HG03039 (cell line): ENCODE measurements around the gene DERL3.
A peak's percentile ranks its signal among the peaks of the same experiment; 100 is the strongest.
"Not testable (repeated sequence)": the region's sequence is repeated elsewhere in the genome, so short reads cannot be mapped to it uniquely, and the experiment has no call there.

ENCODE experiments used
- ATAC-seq: cut with Tn5 transposase; IDR thresholded peaks from one replicate; pipeline ENCODE4 v1.9.1; 2021; ENCODE audit warnings: mild to moderate bottlenecking, moderate library complexity; ENCODE audit not compliant: unreplicated experiment

Gene DERL3

DNA sequence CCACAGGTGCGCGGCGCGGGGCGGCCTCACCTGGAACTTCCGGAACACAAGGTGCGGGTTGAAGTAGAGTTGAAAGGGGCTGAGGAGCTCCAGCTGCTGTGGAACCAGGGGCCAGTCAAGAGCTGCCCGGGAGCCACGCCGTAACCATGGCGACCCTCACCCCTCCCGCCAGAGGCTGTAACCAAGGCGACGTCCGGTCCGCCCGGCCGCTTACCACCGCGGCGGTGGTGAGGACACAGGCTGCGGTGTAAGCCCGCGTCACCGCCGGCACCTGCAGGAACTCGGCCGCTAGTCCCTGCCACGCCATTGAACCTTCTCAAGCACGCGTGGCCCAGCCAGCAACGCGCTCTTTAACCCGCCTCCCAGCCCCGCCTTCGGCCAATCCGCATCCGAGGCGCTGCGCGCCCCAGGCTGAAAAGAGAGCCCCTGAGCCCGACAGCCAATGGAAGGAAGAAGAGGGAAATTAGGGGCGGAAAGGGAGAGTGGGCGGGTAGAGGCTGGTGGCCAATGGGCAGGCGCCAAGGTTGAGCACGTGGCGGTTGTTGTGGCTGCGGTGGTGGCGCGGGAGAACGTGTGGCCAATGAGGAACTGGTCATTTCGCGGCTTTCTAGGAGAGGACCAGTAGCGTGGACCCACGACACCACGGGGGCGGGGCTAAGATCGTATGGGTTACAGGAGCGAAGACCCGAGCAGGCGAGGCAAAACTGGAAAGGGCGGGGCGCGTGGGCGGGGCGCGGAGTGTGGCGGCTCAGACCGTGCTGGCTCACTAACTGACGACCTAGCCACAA, at the start of gene DERL3:
TSS of gene DERL3 (minus strand) at position 326 of the 788 bp plus-strand sequence. CDS start at position 307, 19 bp downstream.
- ATAC-seq: peak; percentile 66

DNA sequence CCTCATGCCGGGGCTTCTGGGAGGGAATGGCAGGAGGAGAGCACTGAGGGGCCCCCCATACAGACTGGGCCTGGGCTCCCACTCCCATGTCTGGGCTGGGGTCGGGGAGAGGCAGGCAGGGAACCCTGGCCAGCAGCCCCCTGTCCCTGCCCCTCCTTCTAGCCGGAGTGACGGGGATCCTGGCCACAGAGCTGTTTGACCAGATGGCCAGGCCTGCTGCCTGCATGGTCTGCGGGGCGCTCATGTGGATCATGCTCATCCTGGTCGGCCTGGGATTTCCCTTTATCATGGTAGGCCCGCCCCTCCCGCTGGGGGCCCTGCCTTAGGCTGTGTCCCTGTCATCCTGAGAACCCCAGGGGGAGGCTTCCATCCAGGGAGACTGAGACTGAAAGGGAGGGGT, 45.3 kb upstream of the DERL3 start:
- ATAC-seq: no peak

DNA sequence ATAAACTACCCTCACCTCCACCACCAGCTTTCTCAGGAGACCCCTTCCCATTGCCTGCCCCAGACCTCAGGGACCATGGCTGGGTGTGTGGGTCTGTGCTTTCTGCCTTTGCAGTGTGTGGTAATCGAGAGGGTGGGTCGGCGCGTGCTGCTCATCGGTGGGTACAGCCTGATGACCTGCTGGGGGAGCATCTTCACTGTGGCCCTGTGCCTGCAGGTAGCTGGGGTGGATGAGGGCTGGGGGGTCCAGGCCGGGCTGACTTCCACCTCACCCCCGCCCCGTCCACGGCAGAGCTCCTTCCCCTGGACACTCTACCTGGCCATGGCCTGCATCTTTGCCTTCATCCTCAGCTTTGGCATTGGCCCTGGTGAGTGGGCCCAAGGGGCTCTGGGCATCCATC, 44.9 kb upstream of the DERL3 start:
- no peak for ATAC-seq

DNA sequence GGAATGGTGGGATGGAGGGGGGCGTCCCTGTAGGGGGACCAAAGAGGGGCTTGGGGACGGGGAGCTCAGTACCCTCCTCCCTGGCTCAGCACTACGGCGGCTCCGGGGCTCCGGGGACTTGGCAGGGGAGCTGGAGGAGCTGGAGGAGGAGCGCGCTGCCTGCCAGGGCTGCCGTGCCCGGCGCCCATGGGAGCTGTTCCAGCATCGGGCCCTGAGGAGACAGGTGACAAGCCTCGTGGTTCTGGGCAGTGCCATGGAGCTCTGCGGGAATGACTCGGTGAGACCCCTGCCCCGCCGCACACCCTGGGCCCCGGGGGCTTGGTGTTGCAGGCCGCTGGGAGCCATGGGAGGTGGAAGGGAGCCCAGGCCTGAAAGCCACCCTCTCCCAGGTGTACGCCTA, 43.6 kb upstream of the DERL3 start:
- no peak for ATAC-seq

DNA sequence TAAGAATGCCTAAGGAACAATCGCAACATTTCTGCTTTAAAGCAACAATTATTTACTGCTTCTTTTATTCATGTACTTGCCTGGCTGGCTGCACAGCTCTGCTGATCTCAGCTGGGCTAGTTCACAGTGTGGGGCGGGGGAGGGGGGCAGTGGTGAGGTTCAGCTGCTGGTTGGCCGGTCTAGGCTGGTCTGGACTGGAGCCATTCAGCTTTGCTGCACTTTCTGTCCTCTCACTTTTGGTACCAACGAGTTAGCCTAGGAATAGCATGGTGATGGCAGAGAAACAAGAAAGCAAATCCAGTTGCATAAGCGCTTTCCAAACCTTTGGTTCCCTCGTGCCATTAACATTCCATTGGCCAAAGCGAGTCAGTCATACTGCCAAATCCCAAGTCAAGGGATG, 39.4 kb upstream of the DERL3 start:
- ATAC-seq: no peak

DNA sequence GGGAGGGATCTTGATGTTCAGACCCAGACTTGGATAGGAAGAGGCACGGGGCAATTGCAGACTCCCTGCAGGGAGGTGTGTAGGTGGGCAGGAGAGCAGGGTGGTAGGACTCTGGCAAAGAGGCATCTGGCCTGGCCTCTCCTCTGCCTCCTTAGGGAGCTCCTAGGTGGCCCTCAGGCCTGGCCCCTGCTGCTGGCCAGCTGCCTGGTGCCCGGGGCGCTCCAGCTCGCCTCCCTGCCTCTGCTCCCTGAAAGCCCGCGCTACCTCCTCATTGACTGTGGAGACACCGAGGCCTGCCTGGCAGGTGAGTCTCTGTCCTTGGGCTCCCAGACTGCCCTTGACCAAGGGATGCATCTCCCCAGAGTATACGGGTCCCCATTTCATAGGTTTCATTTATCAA, 38.8 kb upstream of the DERL3 start:
- no peak for ATAC-seq

DNA sequence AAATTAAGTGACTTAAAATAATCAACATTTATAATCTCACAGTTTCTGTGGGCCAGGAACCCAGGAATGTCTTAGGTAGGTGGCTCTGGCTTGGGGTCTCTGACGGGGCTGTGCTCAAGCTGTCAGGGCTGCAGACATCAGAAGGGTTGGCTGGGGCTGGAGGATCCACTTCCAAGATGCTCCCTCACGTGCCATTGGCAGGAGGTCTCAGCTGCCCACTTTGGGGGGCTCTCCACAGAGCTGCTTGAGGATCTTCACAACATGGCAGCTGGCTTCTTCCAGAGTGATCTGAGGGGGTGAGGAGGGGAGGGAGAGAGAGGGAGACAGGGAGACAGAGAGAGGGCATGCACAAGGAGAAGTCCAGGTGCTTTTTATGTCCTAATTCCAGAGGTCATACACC, 37.0 kb upstream of the DERL3 start:
- no peak for ATAC-seq

DNA sequence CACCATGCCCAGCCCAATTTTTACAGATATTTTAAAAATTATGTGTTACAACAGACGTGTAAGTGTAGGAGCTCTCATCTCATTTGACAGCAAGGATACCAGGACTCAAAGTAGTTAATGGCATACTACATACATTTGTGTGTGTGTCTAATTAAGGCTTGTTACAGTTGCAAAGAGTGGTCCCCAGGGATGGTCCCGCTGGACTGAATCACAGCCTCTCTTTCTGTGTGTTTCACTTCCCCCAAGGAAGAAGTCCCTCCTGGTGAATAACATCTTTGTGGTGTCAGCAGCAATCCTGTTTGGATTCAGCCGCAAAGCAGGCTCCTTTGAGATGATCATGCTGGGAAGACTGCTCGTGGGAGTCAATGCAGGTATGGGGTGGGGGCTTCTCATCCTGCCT, 36.1 kb upstream of the DERL3 start:
- no peak for ATAC-seq

DNA sequence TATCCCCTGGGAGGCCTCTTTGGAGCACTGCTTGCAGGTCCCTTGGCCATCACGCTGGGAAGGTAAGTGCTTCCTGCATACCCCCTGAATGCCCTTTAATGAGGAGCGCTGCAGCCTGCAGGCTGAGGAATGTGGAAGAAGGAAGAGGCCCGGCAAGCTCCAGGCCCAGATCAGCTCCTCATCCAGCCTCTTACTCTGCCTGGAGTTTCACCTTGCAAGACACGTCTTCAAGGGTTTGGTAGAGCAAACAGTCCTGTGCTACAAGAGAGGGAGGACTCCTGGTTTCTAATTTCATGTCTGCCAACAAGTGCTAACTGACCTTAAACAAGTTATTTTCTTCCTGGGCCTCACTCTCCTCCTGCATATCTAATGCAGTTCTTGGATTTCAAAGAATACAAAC, 29.8 kb upstream of the DERL3 start:
- no peak for ATAC-seq

DNA sequence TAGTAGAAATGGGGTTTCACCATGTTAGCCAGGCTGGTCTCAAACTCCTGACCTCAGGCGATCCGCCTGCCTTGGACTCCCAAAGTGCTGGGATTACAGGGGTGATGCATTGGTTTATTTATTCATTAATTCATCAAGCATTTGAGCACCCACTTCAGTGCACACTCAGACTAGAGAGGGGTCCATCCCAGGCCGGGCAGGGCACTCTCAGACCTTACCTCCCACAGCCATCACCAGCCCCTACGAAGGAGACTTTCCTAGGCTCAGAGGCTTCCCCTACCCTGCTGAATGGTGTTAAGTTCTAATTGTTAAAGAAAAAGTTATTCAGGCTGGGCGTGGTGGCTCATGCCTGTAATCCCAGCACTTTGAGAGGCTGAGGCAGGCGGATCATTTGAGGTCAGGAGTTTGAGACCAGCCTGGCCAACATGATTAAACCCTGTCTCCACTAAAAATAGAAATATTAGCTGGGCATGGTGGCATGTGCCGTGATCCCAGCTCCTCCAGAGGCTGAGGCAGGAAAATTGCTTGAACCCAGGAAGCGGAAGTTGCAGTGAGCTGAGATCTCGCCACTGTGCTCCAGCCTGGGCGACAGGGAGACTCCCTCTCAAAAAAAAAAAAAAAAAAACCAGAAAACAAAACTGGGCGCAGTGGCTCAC, 25.8 kb upstream of the DERL3 start:
- not testable (repeated sequence) for ATAC-seq

DNA sequence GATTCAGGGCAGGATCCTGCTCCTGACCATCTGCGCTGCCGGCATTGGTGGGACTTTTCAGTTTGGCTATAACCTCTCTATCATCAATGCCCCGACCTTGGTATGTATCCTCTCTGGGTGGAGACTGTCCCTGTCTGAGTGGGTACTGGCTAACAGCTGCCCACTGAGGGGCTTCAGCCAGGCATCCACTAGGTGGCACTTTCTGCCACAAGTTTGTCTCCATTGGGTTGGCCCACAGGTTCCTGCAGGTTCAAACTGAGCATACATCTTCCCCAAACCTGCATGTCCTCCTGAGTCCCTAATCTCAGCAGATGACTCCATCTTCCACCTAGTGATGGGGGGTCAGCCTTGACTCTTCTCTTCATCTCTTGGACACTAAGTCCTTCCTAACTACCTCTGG, 23.3 kb upstream of the DERL3 start:
- no peak for ATAC-seq

DNA sequence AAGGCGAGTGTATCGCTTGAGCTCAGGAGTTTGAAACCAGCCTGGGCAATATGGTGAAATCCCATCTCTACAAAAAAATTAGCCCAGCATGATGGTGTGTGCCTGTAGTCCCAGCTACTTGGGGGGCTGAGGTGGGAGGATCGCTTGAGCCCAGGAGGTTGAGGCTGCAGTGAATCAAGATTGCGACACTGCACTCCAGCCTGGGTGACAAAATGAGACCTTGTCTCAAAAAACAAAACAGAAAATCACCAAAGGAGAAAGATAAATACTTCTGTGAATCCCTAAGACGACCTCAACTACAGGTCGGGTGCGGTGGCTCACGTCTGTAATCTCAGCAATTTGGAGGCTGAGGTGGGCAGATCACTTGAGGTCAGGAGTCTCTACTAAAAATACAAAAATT, 21.4 kb upstream of the DERL3 start:
- ATAC-seq: not testable (repeated sequence)

DNA sequence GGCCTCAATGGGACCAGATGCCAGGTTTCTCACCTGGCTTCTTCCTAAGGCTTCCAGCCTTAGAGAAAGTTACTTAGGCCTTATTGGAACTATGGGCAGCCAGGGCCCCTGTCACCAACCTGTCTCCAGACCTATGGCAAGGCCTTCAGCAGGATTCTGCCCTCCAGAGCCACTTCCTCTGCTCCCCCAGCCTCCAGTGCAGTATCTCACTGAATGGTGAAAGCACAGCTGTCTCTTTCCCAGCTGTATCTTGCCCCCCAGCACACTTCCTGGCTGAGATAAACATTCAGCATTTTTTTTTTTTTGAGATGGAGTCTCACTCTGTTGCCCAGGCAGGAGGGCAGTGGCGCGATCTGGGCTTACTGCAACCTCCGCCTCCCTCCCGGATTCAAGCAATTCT, 20.4 kb upstream of the DERL3 start:
- ATAC-seq: no peak

DNA sequence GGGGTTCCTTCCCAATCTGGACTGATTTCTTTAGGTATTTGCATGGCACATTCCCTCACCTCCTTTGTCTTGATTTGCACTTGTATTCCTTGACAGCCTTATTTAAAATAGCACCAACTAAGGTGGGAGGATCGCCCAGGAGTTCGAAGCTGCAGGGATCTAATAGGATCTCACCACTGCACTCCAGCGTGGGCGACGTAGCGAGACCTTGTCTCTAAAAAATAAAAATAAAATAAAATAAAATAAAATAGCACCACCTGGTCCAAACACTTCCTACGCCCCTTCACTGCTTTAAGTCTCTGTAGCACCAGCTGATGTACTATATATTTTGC, 19.6 kb upstream of the DERL3 start:
- ATAC-seq: no peak

DNA sequence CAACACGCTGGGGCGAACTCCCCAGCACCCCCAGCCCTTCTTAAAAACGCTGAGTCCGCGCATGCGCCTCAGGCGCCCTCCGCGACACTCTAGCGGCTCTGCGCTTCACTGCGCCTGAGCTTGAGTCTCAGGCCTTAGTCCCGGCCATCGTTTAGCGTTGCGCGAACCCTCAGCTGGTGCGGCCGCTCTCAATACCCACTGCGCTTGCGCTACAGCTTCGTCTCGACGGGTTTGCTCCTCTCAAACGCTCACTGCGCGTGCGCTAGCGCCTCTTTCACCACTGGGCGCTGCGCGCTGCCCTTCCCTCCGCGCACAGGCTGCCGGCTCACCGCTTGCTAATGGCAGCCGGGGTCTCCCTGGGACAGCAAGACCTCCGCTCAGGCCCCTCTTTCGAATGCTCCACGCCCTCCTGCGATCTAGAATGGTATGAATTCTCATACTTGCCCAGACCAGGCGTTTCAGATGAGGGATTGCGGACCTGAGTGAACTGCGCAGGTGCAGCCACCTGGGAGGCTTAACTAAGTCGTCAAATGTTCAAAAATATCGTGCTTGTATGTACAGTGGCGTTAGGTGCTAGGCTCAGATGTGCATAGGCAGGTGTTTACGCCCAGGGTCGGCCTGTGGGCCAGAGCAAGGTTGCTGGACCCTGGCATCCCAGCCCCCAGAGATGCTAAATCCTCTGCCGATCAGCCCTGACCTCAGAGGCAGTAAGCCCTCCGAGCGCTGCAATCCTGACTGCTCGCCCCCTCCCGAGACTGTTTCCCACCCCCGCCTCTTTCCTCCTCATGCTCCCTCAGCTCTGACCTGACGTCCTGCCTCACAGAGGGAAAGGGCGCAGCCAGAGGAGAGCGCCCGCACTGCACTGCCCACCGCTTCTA, 19.0 kb upstream of the DERL3 start, which contains the start of gene SLC2A11:
TSS of gene SLC2A11 (plus strand) at position 270 of the 878 bp plus-strand sequence. CDS start at position 395, 125 bp downstream.
- ATAC-seq: peak; percentile 91

DNA sequence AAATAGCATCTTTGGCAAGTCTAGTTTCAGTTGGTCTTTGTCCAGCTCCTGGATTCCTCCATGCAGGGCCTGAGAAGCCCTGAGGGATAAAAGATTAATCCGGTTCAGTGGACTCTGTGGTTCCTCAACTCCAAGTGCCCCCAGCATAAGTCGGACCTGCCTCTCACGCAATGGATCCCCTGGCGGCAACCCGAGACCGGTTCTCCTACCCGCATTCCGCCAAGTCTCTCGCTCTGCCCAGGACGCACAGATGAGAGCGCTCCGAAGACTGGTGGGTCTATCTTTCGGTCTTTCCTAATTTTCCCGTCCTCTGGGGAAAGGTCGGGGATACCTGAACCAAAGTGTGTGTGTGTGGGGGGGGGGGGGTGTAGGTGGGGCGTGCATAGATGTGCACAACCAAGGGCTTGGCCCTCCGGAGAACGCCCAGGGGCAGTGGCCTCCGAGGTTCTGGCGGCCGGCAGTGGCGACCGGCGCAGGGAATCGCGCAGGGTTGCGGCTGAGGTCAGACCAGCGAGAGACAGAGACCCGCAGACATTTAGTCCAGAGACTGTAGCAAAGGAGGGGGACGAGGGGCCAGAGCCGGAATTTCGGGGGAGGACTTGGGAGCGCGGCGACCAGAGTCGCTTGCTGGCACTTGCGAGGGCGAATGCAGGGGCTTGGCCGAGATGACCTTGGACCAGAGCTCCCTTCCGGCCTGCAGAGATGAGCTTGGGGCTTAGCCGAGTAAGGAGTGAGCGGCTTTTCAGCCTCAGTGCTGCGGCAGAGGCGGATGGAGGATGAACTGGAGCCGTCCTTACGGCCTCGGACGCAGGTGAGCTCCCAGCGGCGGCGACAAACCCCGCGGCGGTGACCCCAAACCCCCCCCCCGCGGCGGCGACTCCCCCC, 18.2 kb upstream of the DERL3 start:
- peak; percentile 27 for ATAC-seq

DNA sequence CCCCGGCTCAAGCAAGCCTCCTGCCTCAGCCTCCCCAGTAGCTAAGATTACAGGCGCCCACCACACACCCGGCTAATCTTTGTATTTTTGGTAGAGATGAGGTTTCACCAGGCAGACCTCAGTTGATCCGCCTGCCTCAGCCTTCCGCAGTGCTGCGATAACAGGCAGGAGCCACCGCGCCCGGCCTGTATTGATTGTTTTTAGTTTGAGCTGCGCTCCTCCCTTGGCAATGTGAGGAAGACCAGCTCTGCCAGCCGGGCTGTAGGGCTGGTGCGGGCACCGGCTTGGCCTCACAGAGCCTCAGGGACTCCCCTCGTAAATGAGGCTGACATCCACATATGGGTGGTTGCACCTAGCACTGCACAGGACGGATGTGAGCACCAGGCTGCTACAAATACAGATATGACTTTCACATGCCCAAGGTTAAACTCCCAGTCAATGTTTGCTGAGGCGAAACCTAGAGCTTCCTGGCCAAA, 11.4 kb upstream of the DERL3 start:
- no peak for ATAC-seq

DNA sequence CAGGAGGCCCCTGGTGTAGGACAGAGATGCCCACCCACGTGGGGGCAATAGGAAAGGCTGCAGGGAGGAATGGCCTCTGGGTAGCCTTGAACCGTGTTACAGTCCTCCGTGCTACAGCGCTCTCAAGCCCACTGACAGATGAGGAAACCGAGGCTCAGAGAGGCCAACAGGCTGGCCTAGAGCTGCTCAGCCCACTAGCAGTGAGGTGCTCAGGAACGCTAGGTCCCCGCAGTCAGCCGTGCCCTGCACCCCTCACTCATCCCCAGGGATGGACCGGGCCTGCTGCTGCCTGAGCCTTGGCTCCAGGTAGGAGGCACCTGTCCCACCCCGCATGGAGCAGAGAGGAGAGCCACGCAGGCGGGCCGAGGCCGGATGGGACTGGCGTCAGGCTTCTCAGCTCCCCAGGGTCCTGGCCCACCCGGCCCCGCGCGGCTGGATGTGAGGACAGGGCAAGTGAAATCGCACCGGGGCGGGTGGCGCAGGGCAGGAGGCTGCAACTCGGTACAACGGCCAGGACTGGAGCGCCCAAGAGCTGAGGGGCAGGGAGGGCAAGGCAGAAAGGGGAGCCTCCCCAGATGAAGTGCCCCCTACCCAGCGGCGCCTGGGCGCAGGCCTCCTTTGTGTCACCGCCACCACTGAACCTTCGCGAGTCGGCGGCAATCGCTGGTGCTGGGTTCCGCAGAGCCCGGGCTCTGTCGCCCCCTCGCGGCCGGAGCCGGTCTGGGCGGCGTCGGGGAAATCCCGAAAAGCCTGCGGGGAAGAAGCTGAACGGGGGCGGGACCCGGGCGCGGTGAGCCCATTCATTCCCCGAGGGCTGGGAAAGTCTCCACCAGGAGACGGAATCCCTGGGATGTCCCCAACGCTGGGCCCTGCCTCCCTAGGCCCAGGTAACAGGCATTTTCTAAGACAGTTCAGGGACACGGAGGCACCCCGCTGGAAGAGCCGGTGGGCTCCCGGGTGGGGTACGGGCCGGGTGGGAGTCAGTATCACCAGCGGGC, 10.5 kb upstream of the DERL3 start:
- ATAC-seq: no peak
